Coronary artery (tissue), 2 donors: Measurements from ENCODE around the gene TREML4.
"Not testable (repeated sequence)": the region's sequence is repeated elsewhere in the genome, so short reads cannot be mapped to it uniquely, and the experiment has no call there.

ENCODE experiments used
- DNase-seq: peaks from one replicate; pipeline ENCODE4 v3.0.0-alpha.2; 2017; ENCODE audit warnings: low spot score
- H3K27ac ChIP-seq, 2 donors: fragments of 200-600 bp; sonication (generic); one replicate each; pipeline ENCODE4 v1.5.1; 2016 to 2019
- H3K4me3 ChIP-seq: fragments of 200-600 bp; sonication (generic); 2 replicates; pipeline ENCODE4 v1.5.1; 2016; ENCODE audit warnings: mild to moderate bottlenecking, moderate library complexity
- CTCF ChIP-seq: fragments of 200-600 bp; sonication (generic); IDR thresholded peaks from one replicate; pipeline ENCODE4 v1.5.1; 2019; ENCODE audit warnings: antibody characterized with exemption

Gene TREML4

GRCh38 chr6:41187924-41188886, 39.9 kb upstream of the TREML4 start:
- no peak overlapping the region for H3K4me3 ChIP-seq
- DNase-seq = no peak
- no peak overlapping the region for H3K27ac ChIP-seq
- TF ChIP-seq CTCF = no peak

DNA sequence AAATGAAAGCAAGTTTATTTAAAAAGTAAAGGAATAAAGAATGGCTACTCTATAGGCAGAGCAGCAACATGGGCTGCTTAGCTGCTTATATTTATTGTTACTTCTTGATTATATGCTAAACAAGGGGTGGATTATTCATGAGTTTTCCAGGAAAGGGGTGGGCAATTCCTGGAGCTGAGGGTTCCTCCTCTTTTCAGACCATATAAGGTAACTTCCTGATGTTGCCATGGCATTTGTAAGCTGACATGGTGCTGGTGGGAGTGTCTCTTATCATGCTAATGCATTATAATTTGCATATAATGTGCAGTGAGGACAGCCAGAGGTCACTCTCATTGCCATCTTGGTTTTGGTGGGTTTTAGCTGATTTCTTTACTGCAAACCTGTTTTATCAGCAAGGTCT, 39.1 kb upstream of the TREML4 start:
- not testable (repeated sequence) for DNase-seq, H3K4me3 ChIP-seq, H3K27ac ChIP-seq

- Histone ChIP-seq H3K27ac (no peak overlapping the region), H3K4me3 (no peak overlapping the region)
- no peak for DNase-seq
- TF ChIP-seq CTCF = no peak
Observed at GRCh38 chr6:41189967-41190366, 38.2 kb upstream of the TREML4 start.

GRCh38 chr6:41190791-41191190, 37.4 kb upstream of the TREML4 start:
- no peak for TF ChIP-seq CTCF

DNA sequence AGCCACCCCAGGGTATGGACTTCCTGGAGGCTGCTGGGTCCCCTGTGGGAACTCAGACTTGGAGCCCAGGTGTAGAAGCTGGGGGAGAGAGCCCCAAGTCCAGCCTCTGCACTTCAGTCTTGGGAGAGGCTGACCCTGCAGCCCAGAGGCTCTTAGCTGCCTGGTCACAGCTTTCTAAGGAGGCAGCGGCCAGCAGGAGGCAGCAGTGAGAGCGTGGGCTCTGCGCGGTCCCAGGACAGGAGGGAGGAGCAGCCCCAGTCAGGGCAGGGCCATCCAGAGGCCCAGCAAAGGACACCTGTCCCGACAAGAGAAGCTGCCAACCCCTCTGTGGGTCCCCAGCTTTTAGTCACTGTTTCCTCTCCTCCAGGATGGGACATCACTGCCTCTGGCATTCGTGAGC, 36.6 kb upstream of the TREML4 start:
- no peak for DNase-seq
- no peak overlapping the region for H3K4me3 ChIP-seq
- H3K27ac ChIP-seq = no peak overlapping the region
- TF ChIP-seq CTCF = no peak

More at GRCh38 chr6:41190791-41191190, 37.4 kb upstream of the TREML4 start:
- Histone ChIP-seq H3K27ac (no peak overlapping the region), H3K4me3 (no peak overlapping the region)
- no peak for DNase-seq

DNA sequence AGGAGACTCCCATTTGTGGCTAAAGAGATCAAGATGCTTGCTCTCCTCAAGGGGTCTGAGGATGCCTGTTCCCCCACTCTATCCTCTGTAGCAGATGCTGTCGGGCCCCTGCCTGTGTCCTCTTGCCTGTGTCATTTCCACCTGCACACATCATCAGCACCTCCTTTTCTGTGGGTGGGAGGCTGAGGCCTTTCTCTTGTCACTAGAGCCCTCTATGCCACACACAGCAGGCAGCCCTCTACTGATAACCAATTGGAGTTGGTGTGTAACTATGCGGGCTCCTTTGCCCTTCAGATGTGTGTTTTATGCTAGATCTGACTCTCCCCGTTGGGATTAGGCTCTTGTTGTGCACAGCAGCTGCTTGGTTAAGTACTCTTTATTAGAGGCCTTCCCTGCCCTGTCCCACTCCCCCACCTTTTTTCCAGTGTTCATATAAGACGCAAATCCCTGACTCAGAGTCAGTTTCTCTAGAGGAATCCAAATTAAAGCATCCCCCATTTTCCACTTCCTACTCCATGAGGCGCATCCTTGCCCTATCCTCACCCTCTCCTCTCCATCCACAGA, 34.9 kb upstream of the TREML4 start:
- no peak for DNase-seq
- H3K27ac ChIP-seq = no peak overlapping the region
- no peak overlapping the region for H3K4me3 ChIP-seq
- TF ChIP-seq CTCF = no peak

GRCh38 chr6:41193884-41194283, 34.3 kb upstream of the TREML4 start:
- Histone ChIP-seq H3K27ac (no peak overlapping the region), H3K4me3 (no peak overlapping the region)
- no peak for TF ChIP-seq CTCF
- DNase-seq = no peak
